Kidney capillary endothelial cell (primary cell): ENCODE results near the gene GSTM4.

ENCODE experiments used
- DNase-seq: peaks from one replicate; pipeline ENCODE4 v3.0.0-alpha.2; 2018; ENCODE audit warnings: low spot score

GSTM4 gene

GRCh38 chr1:109655615-109656519 is at the start of gene GSTM4:
Gene GSTM4 (plus strand): TSS chr1:109656099. CDS start chr1:109656390, 291 bp downstream.
- peak; percentile 44 for DNase-seq

- DNase-seq: no peak
Observed at GRCh38 chr1:109609881-109610280, 46.0 kb upstream of the GSTM4 start.

- DNase-seq: no peak
Observed at GRCh38 chr1:109610609-109611307, 45.1 kb upstream of the GSTM4 start.

GRCh38 chr1:109611308-109611990 is 44.5 kb upstream of the GSTM4 start:
- no peak for DNase-seq

- DNase-seq: no peak
Observed at GRCh38 chr1:109613361-109614147, 42.3 kb upstream of the GSTM4 start.

GRCh38 chr1:109615879-109616278 is 40.0 kb upstream of the GSTM4 start:
- peak; percentile 84 for DNase-seq

GRCh38 chr1:109616391-109616790 is 39.5 kb upstream of the GSTM4 start:
- DNase-seq: no peak

GRCh38 chr1:109617291-109617801 is 38.6 kb upstream of the GSTM4 start:
- DNase-seq: peak; percentile 93

- no peak for DNase-seq
Observed at GRCh38 chr1:109618661-109619575, 37.0 kb upstream of the GSTM4 start.

- peak; percentile 71 for DNase-seq
Observed at GRCh38 chr1:109619576-109620400, 36.1 kb upstream of the GSTM4 start, which contains the start of the genes AMPD2 and GNAT2. Gene AMPD2 (plus strand): TSS chr1:109619837. CDS start chr1:109621176, 1,339 bp downstream. Gene GNAT2 (minus strand): TSS chr1:109619616. CDS start chr1:109612870, 6,746 bp downstream.

GRCh38 chr1:109620401-109620791 is 35.5 kb upstream of the GSTM4 start:
- no peak for DNase-seq

- peak; percentile 96 for DNase-seq
Observed at GRCh38 chr1:109620841-109621286, 35.0 kb upstream of the GSTM4 start.

- no peak for DNase-seq
Observed at GRCh38 chr1:109621379-109622136, 34.3 kb upstream of the GSTM4 start.

- DNase-seq: no peak
Observed at GRCh38 chr1:109622137-109622892, 33.6 kb upstream of the GSTM4 start.

GRCh38 chr1:109622895-109623294 is 33.0 kb upstream of the GSTM4 start:
- no peak for DNase-seq

GRCh38 chr1:109623601-109624161 is 32.2 kb upstream of the GSTM4 start:
- no peak for DNase-seq
